Medulla oblongata (tissue), 1 donor: ENCODE data around the gene TGIF2.
"Not testable (repeated sequence)": the region's sequence is repeated elsewhere in the genome, so short reads cannot be mapped to it uniquely, and the experiment has no call there.

Experiments
- DNase-seq: peaks from one replicate; pipeline ENCODE4 v3.0.0-alpha.2; 2015; ENCODE audit errors: extremely low spot score

Gene TGIF2

DNA sequence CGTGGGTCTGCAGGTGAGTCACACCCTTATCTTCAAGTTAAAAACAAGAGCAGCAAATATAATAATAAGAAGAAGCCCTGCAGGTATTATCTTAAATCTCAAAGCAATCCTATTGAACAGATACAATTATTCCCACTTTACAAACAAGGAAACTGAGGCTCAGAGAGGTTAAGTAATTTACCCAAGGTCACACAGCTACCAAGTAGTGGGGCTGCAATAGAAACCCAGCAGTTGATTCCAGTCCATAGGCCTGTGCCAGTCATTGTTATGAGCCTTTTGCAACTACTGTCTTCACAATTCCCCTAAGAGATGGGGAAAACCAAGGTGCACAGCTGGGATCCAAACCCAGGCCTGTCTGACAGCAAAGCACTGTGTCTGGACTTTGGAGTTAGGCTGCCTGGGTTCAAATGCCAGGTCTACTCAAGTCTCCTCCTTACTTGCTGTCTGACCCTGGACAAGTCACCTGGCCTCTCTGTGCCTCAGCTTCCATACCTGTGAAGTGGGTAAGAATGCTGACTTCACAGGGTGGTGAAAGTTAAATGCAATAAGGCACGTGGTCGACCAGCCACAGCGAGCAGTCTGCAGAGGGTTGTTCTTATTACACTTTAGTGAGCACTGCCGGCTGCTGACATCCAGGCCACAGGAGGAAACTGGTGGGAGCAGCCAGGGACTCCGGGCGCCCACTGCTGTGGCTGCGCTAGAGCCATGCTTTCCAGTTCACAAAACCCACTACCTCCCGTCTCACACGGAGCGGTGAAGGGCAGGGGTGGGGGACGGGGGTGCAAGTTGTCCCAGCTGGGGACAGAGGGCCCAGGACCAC is 26.0 kb upstream of the TGIF2 start:
- DNase-seq = no peak

GRCh38 chr20:36548006-36548315 is 25.4 kb upstream of the TGIF2 start:
- no peak for DNase-seq

DNA sequence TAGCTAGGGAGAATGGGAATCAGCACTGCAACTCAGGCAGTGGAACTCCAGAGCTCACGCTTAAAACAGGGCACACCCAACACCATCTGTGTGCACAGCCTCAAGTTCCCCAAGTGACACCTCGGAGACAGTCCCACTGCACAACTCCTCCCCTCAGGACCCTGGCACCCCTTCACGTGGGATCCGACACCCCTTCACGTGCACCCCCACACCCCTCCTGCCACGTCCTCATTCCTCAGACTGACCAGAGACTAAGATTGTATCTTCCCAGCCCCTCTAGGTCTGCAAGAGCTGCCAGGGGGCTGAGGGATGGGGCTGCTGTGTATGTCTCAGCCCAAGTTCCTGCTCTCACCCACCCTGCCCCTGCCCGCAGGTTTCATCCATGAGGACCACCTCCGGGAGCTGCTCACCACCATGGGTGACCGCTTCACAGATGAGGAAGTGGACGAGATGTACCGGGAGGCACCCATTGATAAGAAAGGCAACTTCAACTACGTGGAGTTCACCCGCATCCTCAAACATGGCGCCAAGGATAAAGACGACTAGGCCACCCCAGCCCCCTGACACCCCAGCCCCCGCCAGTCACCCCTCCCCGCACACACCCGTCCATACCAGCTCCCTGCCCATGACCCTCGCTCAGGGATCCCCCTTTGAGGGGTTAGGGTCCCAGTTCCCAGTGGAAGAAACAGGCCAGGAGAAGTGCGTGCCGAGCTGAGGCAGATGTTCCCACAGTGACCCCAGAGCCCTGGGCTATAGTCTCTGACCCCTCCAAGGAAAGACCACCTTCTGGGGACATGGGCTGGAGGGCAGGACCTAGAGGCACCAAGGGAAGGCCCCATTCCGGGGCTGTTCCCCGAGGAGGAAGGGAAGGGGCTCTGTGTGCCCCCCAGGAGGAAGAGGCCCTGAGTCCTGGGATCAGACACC is 24.4 kb upstream of the TGIF2 start:
- DNase-seq = no peak

DNA sequence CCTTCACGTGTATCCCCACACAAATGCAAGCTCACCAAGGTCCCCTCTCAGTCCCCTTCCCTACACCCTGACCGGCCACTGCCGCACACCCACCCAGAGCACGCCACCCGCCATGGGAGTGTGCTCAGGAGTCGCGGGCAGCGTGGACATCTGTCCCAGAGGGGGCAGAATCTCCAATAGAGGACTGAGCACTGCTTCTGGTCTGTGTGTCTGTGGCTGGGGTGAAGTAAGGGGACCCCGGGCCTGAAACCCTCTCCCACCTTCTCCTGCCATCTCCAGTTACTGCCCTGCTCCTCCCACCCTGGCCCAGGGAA is 23.8 kb upstream of the TGIF2 start:
- no peak for DNase-seq

GRCh38 chr20:36549942-36550789 is 23.2 kb upstream of the TGIF2 start:
- no peak for DNase-seq

GRCh38 chr20:36550790-36551299 is 22.6 kb upstream of the TGIF2 start:
- DNase-seq = no peak

- no peak for DNase-seq
These were observed 18.1 kb upstream of the TGIF2 start for GRCh38 chr20:36555248-36555647.

DNA sequence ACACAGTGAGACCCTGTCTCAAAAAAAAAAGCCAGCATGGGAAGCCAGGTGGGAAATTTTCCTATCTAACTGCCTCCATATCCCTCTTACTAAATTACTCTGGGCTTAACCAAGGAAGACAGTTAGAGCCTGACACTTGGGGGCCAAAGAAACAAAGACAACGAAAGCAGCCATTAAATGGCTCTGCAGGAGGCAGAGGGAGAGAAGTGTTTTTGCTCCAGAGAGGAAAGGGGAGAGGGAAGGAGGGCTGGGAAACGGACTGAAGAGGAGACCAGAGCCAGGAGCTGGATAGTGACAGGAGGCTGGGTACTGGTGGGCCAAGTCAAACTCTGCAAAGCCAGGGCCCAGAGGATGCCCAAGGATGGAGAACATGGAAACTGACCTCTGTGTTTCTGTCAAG is 10.7 kb upstream of the TGIF2 start:
- no peak for DNase-seq

DNA sequence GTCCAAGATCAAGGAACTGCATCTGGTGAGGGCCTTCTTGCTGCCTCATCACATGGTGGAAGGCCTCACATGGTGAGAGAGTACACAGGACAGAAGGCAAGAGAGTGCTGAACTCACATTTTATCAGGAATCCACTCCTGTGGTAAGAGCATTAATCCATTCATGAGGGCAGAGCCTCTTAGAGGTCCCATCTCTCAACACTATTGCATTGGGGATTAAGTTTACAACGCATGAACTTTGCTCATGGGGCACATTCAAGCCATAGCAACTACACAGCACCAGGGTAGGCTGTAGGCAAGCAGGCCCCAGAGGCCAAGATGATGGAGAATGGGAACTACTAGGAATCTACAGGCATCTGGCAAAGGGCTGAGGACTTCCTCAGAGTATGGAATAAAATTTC is 10.0 kb upstream of the TGIF2 start:
- no peak for DNase-seq

DNA sequence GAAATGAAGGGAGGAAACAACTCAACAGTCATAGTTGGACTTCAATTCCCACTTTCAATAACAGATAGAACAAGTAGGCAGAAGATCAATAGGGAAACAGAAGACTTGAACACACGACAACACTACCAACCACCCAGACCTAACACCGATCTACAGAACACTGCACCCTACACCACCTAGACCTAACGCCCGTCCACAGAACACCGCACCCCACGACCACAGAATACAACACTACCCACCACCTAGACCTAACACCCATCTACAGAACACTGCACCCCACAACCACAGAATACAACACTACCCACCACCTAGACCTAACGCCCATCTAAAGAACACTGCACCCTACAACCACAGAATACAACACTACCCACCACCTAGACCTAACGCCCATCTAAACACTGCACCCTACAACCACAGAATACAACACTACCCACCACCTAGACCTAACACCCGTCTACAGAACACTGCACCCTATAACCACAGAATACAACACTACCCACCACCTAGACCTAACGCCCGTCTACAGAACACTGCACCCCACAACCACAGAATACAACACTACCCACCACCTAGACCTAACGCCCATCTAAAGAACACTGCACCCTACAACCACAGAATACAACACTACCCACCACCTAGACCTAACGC is 9.2 kb upstream of the TGIF2 start:
- DNase-seq = not testable (repeated sequence)

DNA sequence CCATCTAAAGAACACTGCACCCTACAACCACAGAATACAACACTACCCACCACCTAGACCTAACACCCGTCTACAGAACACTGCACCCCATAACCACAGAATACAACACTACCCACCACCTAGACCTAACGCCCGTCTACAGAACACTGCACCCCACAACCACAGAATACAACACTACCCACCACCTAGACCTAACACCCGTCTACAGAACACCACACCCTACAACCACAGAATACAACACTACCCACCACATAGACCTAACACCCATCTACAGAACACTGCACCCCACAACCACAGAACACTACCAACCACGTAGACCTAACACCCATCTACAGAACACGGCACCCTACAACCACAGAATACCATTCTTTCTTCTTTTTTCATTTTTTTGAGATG is 8.7 kb upstream of the TGIF2 start:
- DNase-seq = not testable (repeated sequence)

DNA sequence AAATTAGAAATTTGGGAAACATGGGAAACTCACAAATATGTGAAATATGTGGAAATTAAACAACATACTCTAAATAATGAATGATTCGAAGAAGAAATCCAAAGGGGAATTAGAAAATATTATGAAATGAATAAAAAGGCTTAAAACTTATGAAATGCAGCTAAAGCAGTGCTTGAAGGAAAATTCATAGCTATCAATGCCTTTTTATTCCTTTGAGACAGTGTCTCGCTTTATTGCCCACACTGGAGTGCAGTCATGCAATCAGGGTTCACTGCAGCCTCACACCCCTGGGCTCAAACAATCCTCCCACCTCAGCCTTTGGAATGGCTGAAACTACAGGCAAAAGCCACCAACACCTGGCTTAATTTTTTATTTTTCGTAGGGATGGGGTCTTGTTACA is 7.9 kb upstream of the TGIF2 start:
- no peak for DNase-seq

GRCh38 chr20:36569847-36570429 is 3.5 kb upstream of the TGIF2 start:
- DNase-seq = no peak

DNA sequence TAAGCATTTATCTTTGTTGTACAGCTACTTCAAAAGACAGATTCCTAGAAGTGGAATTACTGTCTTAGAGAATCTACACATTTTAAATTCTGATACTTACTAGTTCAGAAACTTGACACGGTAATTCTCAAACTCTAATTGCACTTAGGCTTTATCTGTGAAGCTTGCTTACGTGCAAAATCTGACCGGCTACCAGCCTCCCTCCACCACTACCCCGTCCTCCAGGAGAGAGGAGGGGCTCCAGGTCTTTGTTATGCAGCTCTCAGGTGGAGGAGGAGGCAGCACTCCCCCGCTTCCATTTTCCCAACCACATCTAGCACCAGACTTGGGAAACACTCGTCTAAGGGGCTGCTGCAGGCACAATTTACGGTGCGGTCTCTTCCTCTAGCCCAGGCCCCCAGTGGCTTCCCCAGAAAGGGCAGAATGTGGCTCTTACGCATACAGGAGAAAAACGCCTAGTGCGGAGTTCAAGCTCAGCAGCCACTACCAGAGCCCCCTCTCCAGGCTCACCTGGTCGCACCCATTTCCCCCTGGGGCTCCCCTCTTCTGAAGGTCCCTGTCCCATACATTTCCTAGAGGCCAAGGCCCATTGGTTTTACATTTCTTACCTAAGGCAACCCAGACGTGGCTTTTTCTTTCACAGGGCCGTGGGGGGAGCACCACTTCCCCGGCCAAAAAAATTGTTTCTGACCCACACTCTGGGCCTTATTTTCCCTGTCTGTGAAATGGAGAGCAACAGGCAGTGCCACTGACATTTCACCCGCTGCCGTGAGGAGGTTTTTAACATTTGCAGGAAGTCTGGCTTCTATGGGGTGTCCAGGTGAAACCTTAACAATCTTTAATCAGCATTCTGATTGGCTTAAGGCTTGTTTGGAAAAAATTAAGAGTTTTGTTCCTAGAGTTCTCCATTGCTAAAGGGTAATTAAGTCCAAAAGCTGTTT is 1.6 kb upstream of the TGIF2 start:
- DNase-seq = no peak

DNA sequence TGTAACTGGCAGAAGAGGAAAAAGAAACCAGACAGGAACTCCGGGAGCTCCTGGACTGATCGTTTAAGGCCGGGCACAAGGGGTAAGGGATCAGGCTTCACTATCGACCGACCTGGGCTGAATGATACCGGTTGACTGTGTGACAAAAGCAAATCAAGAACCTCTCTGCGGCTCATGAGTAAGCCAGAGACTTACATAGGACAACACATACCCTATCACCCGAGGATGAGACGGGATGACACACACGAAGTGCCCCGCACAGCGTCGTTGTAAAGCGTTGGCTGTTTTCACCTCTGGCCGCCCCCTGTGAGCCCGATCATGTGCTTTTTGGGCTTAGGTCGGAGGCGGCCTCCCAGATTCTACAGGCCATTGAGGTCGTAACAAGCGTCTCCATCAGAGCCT is 695 bp upstream of the TGIF2 start:
- peak; percentile 17 for DNase-seq

DNA sequence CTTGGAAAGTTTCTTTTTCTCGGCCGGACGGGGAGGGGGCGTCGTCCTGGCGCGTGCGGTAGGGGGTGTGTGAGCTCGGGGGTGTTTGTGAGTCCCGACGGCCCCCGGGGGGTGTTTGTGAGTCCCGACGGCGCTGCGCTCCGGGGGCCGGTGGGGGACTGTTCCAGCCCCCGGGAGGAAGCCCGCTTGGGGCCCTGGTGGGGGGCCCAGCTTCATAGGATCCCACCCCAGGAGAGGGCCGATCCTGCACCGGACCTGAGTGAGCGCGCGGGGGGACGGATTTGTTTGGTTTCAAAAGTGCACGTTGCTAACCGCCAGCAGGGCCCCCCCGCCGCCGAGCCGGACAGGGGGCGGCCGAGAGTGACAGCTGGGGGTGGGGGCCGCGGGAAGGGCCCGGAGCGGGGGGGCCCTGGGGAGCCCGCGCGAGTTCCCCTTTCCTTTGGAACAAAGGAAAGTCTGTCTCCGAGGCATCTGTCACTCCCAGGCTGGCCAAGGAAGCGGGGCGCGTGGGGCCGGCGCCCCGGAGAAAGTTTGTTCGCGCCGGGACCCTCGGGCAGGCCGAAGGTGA is 485 bp downstream of the TGIF2 start:
- DNase-seq = peak; percentile 55

DNA sequence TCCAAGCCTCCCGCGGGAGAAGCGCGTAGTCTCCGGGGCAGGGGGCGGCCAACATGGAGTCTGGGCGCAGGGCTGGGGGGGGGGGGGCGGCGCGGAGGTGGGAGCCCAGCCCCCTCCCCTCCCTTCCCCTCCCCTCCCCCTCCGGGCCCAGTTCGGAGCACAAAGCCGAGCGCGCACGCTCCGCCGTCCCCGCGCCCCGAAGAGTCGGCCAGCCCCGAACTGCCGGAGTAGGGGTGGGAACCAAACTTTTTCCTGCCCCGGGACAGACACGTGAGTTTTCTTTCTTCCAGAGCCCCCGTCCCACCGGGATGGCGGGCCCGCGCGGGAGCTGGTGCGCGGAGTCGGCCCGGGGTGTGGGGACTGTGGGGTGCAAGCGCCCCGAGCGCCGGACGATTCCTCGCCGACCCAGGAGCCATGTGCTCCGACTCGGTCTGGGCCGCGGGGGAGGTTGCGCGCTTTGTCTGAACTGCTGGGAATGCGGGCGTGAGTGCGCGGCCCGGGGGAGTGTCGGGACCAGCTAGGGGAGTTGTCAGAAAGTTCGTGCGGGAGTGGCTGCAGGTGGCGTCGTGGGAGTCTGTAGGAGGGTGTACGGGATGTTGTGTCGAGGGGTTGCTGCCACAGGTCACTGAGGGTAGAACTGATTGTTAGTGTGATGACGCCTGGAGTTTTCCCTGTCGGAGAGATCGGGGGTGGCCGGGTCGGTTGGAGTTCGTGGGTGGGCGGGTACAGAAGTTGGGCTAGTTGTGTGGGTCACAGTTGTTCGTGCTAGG is 1.2 kb downstream of the TGIF2 start:
- peak; percentile 11 for DNase-seq

- no peak for DNase-seq
These were observed 2.7 kb downstream of the TGIF2 start for GRCh38 chr20:36576081-36576445.
